Ishikawa (cell line): ENCODE data around the gene ZRANB1.

Source experiments
- CEBPB ChIP-seq: IDR thresholded peaks from 2 replicates; pipeline ENCODE4 v1.6.1; 2012
- CREB1 ChIP-seq: IDR thresholded peaks from 2 replicates; pipeline ENCODE4 v1.6.1; 2012; ENCODE audit warnings: low read depth
- EGR1 ChIP-seq: IDR thresholded peaks from 2 replicates; pipeline ENCODE4 v1.6.1; 2012
- EP300 ChIP-seq: IDR thresholded peaks from 2 replicates; pipeline ENCODE4 v1.6.1; 2012; ENCODE audit warnings: borderline replicate concordance
- FOXM1 ChIP-seq: IDR thresholded peaks from 2 replicates; pipeline ENCODE4 v1.6.1; 2012; ENCODE audit warnings: low read depth, borderline replicate concordance
- NFIC ChIP-seq: IDR thresholded peaks from 2 replicates; pipeline ENCODE4 v1.6.1; 2012
- RAD21 ChIP-seq: IDR thresholded peaks from 2 replicates; pipeline ENCODE4 v1.6.1; 2012; ENCODE audit warnings: low read depth
- REST ChIP-seq: IDR thresholded peaks from 2 replicates; pipeline ENCODE4 v1.6.1; 2012; ENCODE audit warnings: low read depth, mild to moderate bottlenecking
- TAF1 ChIP-seq: IDR thresholded peaks from 2 replicates; pipeline ENCODE4 v1.6.1; 2012; ENCODE audit warnings: low read depth, mild to moderate bottlenecking
- TCF12 ChIP-seq: IDR thresholded peaks from 2 replicates; pipeline ENCODE4 v1.6.1; 2012; ENCODE audit warnings: low read depth
- TEAD4 ChIP-seq: IDR thresholded peaks from 2 replicates; pipeline ENCODE4 v1.6.1; 2012
- USF1 ChIP-seq: IDR thresholded peaks from 2 replicates; pipeline ENCODE4 v1.6.1; 2012
- YY1 ChIP-seq: IDR thresholded peaks from 2 replicates; pipeline ENCODE4 v1.6.1; 2012; ENCODE audit warnings: low read depth
- ZBTB7A ChIP-seq: IDR thresholded peaks from 2 replicates; pipeline ENCODE4 v1.6.1; 2012; ENCODE audit warnings: low read depth
- TF ChIP-seq, protein P1 (sequence below): IDR thresholded peaks from 2 replicates; pipeline ENCODE4 v1.6.1; 2012

The ZRANB1 gene

GRCh38 chr10:124999433-125000365 is 57.8 kb downstream of the ZRANB1 start:
- no peak for TF ChIP-seq TAF1
- no peak for TF ChIP-seq TEAD4
- no peak for TF ChIP-seq REST
- TF ChIP-seq NFIC = no peak
- no peak for TF ChIP-seq FOXM1
- TF ChIP-seq YY1 = no peak
- no peak for TF ChIP-seq CEBPB
- TF ChIP-seq TCF12 = no peak
- no peak for TF ChIP-seq EP300
- TF ChIP-seq, protein P1, sequence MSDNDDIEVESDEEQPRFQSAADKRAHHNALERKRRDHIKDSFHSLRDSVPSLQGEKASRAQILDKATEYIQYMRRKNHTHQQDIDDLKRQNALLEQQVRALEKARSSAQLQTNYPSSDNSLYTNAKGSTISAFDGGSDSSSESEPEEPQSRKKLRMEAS = no peak
- no peak for TF ChIP-seq RAD21
- no peak for TF ChIP-seq USF1
- no peak for TF ChIP-seq CREB1
- no peak for TF ChIP-seq EGR1
- TF ChIP-seq ZBTB7A = no peak

- TF ChIP-seq EP300 = no peak
- no peak for TF ChIP-seq TEAD4
- TF ChIP-seq REST = no peak
- no peak for TF ChIP-seq YY1
- no peak for TF ChIP-seq NFIC
- TF ChIP-seq TAF1 = no peak
- no peak for TF ChIP-seq RAD21
- TF ChIP-seq, protein P1 = no peak
- no peak for TF ChIP-seq FOXM1
- TF ChIP-seq TCF12 = no peak
- TF ChIP-seq ZBTB7A = no peak
- no peak for TF ChIP-seq CREB1
- no peak for TF ChIP-seq EGR1
- no peak for TF ChIP-seq USF1
- TF ChIP-seq CEBPB = no peak
These were observed 58.7 kb downstream of the ZRANB1 start for GRCh38 chr10:125000366-125001312.

GRCh38 chr10:125001313-125002046 is 59.6 kb downstream of the ZRANB1 start:
- no peak for TF ChIP-seq REST
- no peak for TF ChIP-seq EGR1
- TF ChIP-seq NFIC = no peak
- no peak for TF ChIP-seq ZBTB7A
- no peak for TF ChIP-seq FOXM1
- no peak for TF ChIP-seq YY1
- no peak for TF ChIP-seq TEAD4
- TF ChIP-seq, protein P1 = no peak
- no peak for TF ChIP-seq USF1
- no peak for TF ChIP-seq RAD21
- TF ChIP-seq CREB1 = no peak
